CD4-positive, alpha-beta T cell (primary cell): ENCODE results near the gene COL24A1. TPM values are rescaled to one million over a fixed set of nuclear protein-coding genes. Genes with fewer than 3 reads are reported as not detected.
"Not testable (repeated sequence)": the region's sequence is repeated elsewhere in the genome, so short reads cannot be mapped to it uniquely, and the experiment has no call there.

Source experiments
- ATAC-seq: fragments of 200-7000 bp; cut with Tn5 transposase; one replicate; pipeline ENCODE4 v1.10.0; 2022; ENCODE audit warnings: mild to moderate bottlenecking; ENCODE audit not compliant: poor library complexity
- CTCF ChIA-PET: fragments of 350-600 bp; sonication (Branson Sonifier 250); formaldehyde crosslinking; loops from one replicate; lab custom pipeline; 2021; ENCODE audit warnings: antibody characterized with exemption, inconsistent platforms; lab: Charles Lee
- POLR2A ChIA-PET: fragments of 350-600 bp; sonication (Branson Sonifier 250); formaldehyde crosslinking; loops from one replicate; lab custom pipeline; 2021; ENCODE audit warnings: antibody characterized with exemption, inconsistent platforms; lab: Charles Lee
- DNase-seq, 14 experiments: peaks; one replicate each; pipeline ENCODE4 v3.0.0-alpha.2; 2013 to 2020; ENCODE audit warnings: mixed read lengths in 2 of 14
- H3K27ac ChIP-seq, 2 donors: one replicate each; pipeline versions ENCODE4 v1.5.1 to v1.7.0; 2013; ENCODE audit warnings: low read length in 2 of 2, low read depth in 1 of 2, mild to moderate bottlenecking in 1 of 2
- H3K27me3 ChIP-seq, 2 experiments: 1 replicate in 1 of 2; 2 replicates in 1 of 2; pipeline versions ENCODE4 v1.6.1 to v1.7.0; 2013; ENCODE audit warnings: low read length in 2 of 2, control low read depth in 1 of 2, mild to moderate bottlenecking in 1 of 2, moderate library complexity in 1 of 2; ENCODE audit not compliant: insufficient read depth in 2 of 2, control insufficient read depth in 1 of 2
- H3K36me3 ChIP-seq: one replicate; pipeline ENCODE4 v1.6.1; 2013; ENCODE audit warnings: low read length, control low read depth; ENCODE audit not compliant: insufficient read depth
- H3K4me1 ChIP-seq: one replicate; pipeline ENCODE4 v1.6.1; 2013; ENCODE audit warnings: low read length, control low read depth; ENCODE audit not compliant: insufficient read depth
- H3K4me3 ChIP-seq: one replicate; pipeline ENCODE4 v1.5.1; 2013; ENCODE audit warnings: mild to moderate bottlenecking, low read length, moderate library complexity
- H3K9me3 ChIP-seq, 2 experiments: 1 replicate in 1 of 2; 2 replicates in 1 of 2; pipeline versions ENCODE4 v1.6.1 to v1.7.0; 2013; ENCODE audit warnings: low read length in 2 of 2, mild to moderate bottlenecking in 2 of 2, control low read depth in 1 of 2, moderate library complexity in 1 of 2; ENCODE audit not compliant: control insufficient read depth in 1 of 2, insufficient read depth in 1 of 2
- H3K27ac Mint-ChIP-seq: one replicate; pipeline ENCODE4 v1.8.0; 2020; ENCODE audit warnings: mixed read lengths
- H3K27me3 Mint-ChIP-seq: one replicate; pipeline ENCODE4 v1.8.0; 2021; ENCODE audit warnings: mixed read lengths
- H3K36me3 Mint-ChIP-seq: one replicate; pipeline ENCODE4 v1.8.0; 2021; ENCODE audit warnings: low read depth, mixed read lengths
- H3K4me1 Mint-ChIP-seq: one replicate; pipeline ENCODE4 v1.8.0; 2021; ENCODE audit warnings: low read depth, mixed read lengths
- H3K4me3 Mint-ChIP-seq: one replicate; pipeline ENCODE4 v1.8.0; 2020; ENCODE audit warnings: mild to moderate bottlenecking, mixed read lengths
- H3K9me3 Mint-ChIP-seq: one replicate; pipeline ENCODE4 v1.8.0; 2020; ENCODE audit warnings: mixed read lengths
- CTCF ChIP-seq: fragments of 200-600 bp; IDR thresholded peaks from one replicate; pipeline ENCODE4 v1.8.0; 2022; ENCODE audit warnings: antibody characterized with exemption, mild to moderate bottlenecking
- intact Hi-C, 2 experiments: fragments of 100-400 bp; cut with DNase I in 1 of 2; cut with micrococcal nuclease in 1 of 2; formaldehyde crosslinking; loops; one replicate each; pipeline versions ENCODE4 v1.15.1 to v1.9.0; 2023 to 2025; cut with DNase I, micrococcal nuclease
- total RNA-seq, 174 experiments: library from RNA in 2 of 174; stranded (reverse) in 2 of 174; gene quantifications; one replicate each; pipeline ENCODE4 v1.2.3 and lab custom pipeline; 2021 to 2026

The COL24A1 gene
- total RNA-seq, 2 experiments from 2014 or later = 0.25 TPM; not detected in 1

GRCh38 chr1:85865213-85865612 is 291.4 kb downstream of the COL24A1 start:
- H3K36me3 Mint-ChIP-seq = no peaks in the 10 kb centered on the region
- H3K27me3 ChIP-seq = no peaks in the 10 kb centered on the region
- intact Hi-C loops = no loop called here
- no peak for ATAC-seq
- no peak for DNase-seq
- H3K27me3 Mint-ChIP-seq = no peaks in the 10 kb centered on the region
- peaks cover 3% of the 10 kb centered on the region for H3K9me3 Mint-ChIP-seq
- ChIA-PET CTCF (no interaction called here), POLR2A (no interaction called here)
- no peaks in the 10 kb centered on the region for H3K9me3 ChIP-seq
- no peak overlapping the region for H3K4me3 ChIP-seq
- H3K27ac Mint-ChIP-seq = no peak overlapping the region
- no peaks in the 10 kb centered on the region for H3K36me3 ChIP-seq
- H3K4me1 Mint-ChIP-seq = no peaks in the 10 kb centered on the region
- no peak overlapping the region for H3K4me3 Mint-ChIP-seq
- H3K4me1 ChIP-seq = no peaks in the 10 kb centered on the region
- no peak overlapping the region for H3K27ac ChIP-seq
- TF ChIP-seq CTCF = no peak

GRCh38 chr1:85864727-85865126 is 291.8 kb downstream of the COL24A1 start:
- TF ChIP-seq CTCF = no peak
- no peak overlapping the region for H3K4me3 Mint-ChIP-seq
- peaks cover 3% of the 10 kb centered on the region for H3K9me3 Mint-ChIP-seq
- Histone ChIP-seq H3K4me3 (no peak overlapping the region), H3K27ac (no peak overlapping the region), H3K4me1 (no peaks in the 10 kb centered on the region), H3K9me3 (no peaks in the 10 kb centered on the region), H3K27me3 (no peaks in the 10 kb centered on the region), H3K36me3 (no peaks in the 10 kb centered on the region)
- CTCF ChIA-PET = no interaction called here
- POLR2A ChIA-PET = no interaction called here
- no peak overlapping the region for H3K27ac Mint-ChIP-seq
- H3K36me3 Mint-ChIP-seq = no peaks in the 10 kb centered on the region
- intact Hi-C loops = no loop called here
- no peaks in the 10 kb centered on the region for H3K4me1 Mint-ChIP-seq
- ATAC-seq (no peak), DNase-seq (no peak)
- H3K27me3 Mint-ChIP-seq = no peaks in the 10 kb centered on the region

GRCh38 chr1:85863639-85864038 is 292.9 kb downstream of the COL24A1 start:
- H3K36me3 Mint-ChIP-seq, H3K9me3 ChIP-seq, H3K4me3 ChIP-seq, CTCF ChIA-PET, H3K27ac ChIP-seq, H3K9me3 Mint-ChIP-seq, H3K4me3 Mint-ChIP-seq, H3K4me1 ChIP-seq, H3K27me3 Mint-ChIP-seq, H3K27me3 ChIP-seq, ATAC-seq, H3K27ac Mint-ChIP-seq, H3K36me3 ChIP-seq, intact Hi-C loops, DNase-seq, POLR2A ChIA-PET, H3K4me1 Mint-ChIP-seq: not testable (repeated sequence)

GRCh38 chr1:85862456-85862855 is 294.1 kb downstream of the COL24A1 start:
- H3K27ac Mint-ChIP-seq = no peak overlapping the region
- H3K36me3 Mint-ChIP-seq = no peaks in the 10 kb centered on the region
- peaks cover 3% of the 10 kb centered on the region for H3K9me3 Mint-ChIP-seq
- no peaks in the 10 kb centered on the region for H3K4me1 Mint-ChIP-seq
- ATAC-seq (no peak), DNase-seq (no peak)
- H3K27me3 Mint-ChIP-seq = no peaks in the 10 kb centered on the region
- intact Hi-C loops = no loop called here
- H3K4me1 ChIP-seq = no peaks in the 10 kb centered on the region
- TF ChIP-seq CTCF = no peak
- H3K4me3 ChIP-seq = no peak overlapping the region
- no peaks in the 10 kb centered on the region for H3K27me3 ChIP-seq
- CTCF ChIA-PET = no interaction called here
- no peak overlapping the region for H3K27ac ChIP-seq
- H3K4me3 Mint-ChIP-seq = no peak overlapping the region
- POLR2A ChIA-PET = no interaction called here
- H3K9me3 ChIP-seq = no peaks in the 10 kb centered on the region
- H3K36me3 ChIP-seq = no peaks in the 10 kb centered on the region
